ENCODE results near the gene MYO3B. TPM values are rescaled to one million over a fixed set of nuclear protein-coding genes. Genes with fewer than 3 reads are reported as not detected.

Gene MYO3B
- total and polyA plus RNA-seq, 2 of the 8 experiments (the other 6 are each of a cell fraction or from before 2014, with no cell fraction given) = 0.17 to 0.19 TPM

- TF ChIP-seq TAF7 (optimal IDR thresholded peaks at IDR 0.05; ENCODE audit: borderline replicate concordance, low read depth, low read length) (no peak), TEAD4 (IDR thresholded peaks at IDR 0.05; ENCODE audit: low read depth, low read length) (no peak), CEBPB (IDR thresholded peaks at IDR 0.05; ENCODE audit: low read depth, low read length) (no peak), CBX5 (IDR thresholded peaks at IDR 0.05; ENCODE audit: low read depth, low read length) (no peak), TCF12 (IDR thresholded peaks at IDR 0.05; ENCODE audit: low read depth, low read length) (no peak), BCL11A (IDR thresholded peaks at IDR 0.05; ENCODE audit: low read depth in 2 of 2, low read length in 2 of 2) (no peak)
- TF ChIP-seq, protein P1, sequence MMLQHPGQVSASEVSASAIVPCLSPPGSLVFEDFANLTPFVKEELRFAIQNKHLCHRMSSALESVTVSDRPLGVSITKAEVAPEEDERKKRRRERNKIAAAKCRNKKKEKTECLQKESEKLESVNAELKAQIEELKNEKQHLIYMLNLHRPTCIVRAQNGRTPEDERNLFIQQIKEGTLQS (IDR thresholded peaks at IDR 0.05; ENCODE audit: insufficient read depth, low read depth, low read length) = no peak
Observed at GRCh38 chr2:170562928-170563327, 385.0 kb downstream of the MYO3B start (continued).
